Measurements from ENCODE around the gene DGUOK. TPM values are rescaled to one million over a fixed set of nuclear protein-coding genes. Genes with fewer than 3 reads are reported as not detected.

DGUOK gene
- total and polyA plus RNA-seq, 2 donors (not counting 1 experiment from before 2014, with no cell fraction given) = 54.3 to 93.7 TPM

GRCh38 chr2:73994178-73994831 lies 67.6 kb downstream of the DGUOK start:
- H3K9me3 ChIP-seq (ENCODE audit: control insufficient read depth, insufficient read depth, low read depth, low read length) = no peaks in the 10 kb centered on the region
- H3K4me3 ChIP-seq (replicated peaks in 1 of 4; ENCODE audit: control extremely low read depth in 1 of 4, insufficient read depth in 1 of 4, low read depth in 3 of 4, low read length in 4 of 4) = no peak overlapping the region
- H3K9ac ChIP-seq (ENCODE audit: insufficient read depth, low read length) = no peak overlapping the region
- no peak for DNase-seq (ENCODE audit: low read depth in 2 of 2)
- no peaks in the 10 kb centered on the region for H3K36me3 ChIP-seq (ENCODE audit: control insufficient read depth, insufficient read depth, low read length)
- TF ChIP-seq CTCF (conservative IDR thresholded peaks at IDR 0.05 in 1 of 2, IDR thresholded peaks at IDR 0.05 in 1 of 2; ENCODE audit: low read depth in 1 of 2, low read length in 2 of 2) = no peak
- no peak overlapping the region for H3K4me2 ChIP-seq (ENCODE audit: extremely low read depth, insufficient read depth, low read length)
- H2AFZ ChIP-seq (ENCODE audit: low read length) = no peak overlapping the region
- H3K27ac ChIP-seq (ENCODE audit: insufficient read depth, low read length) = no peak overlapping the region
- no peaks in the 10 kb centered on the region for H3K4me1 ChIP-seq (ENCODE audit: control insufficient read depth, extremely low read depth, insufficient read depth, low read length)
- peaks cover 4% of the 10 kb centered on the region for H3K79me2 ChIP-seq (ENCODE audit: control insufficient read depth, insufficient read depth, low read length)
- no peaks in the 10 kb centered on the region for H4K20me1 ChIP-seq (ENCODE audit: control insufficient read depth, extremely low read depth, insufficient read depth, low read length)
- no peaks in the 10 kb centered on the region for H3K27me3 ChIP-seq (ENCODE audit: control insufficient read depth, insufficient read depth, low read length)

GRCh38 chr2:73995810-73996209 lies 69.1 kb downstream of the DGUOK start:
- no peak for DNase-seq (ENCODE audit: low read depth in 2 of 2)
- no peak overlapping the region for H3K9ac ChIP-seq (ENCODE audit: insufficient read depth, low read length)
- H3K4me1 ChIP-seq (ENCODE audit: control insufficient read depth, extremely low read depth, insufficient read depth, low read length) = peaks cover 5% of the 10 kb centered on the region
- H2AFZ ChIP-seq (ENCODE audit: low read length) = no peak overlapping the region
- TF ChIP-seq EZH2 (IDR thresholded peaks at IDR 0.05; ENCODE audit: low read length, missing control alignments) = no peak
- no peak for TF ChIP-seq CTCF (conservative IDR thresholded peaks at IDR 0.05 in 1 of 2, IDR thresholded peaks at IDR 0.05 in 1 of 2; ENCODE audit: low read depth in 1 of 2, low read length in 2 of 2)
- H3K79me2 ChIP-seq (ENCODE audit: control insufficient read depth, insufficient read depth, low read length) = peaks cover 2% of the 10 kb centered on the region
- H3K4me3 ChIP-seq (replicated peaks in 1 of 4; ENCODE audit: control extremely low read depth in 1 of 4, insufficient read depth in 1 of 4, low read depth in 3 of 4, low read length in 4 of 4) = no peak overlapping the region
- H4K20me1 ChIP-seq (ENCODE audit: control insufficient read depth, extremely low read depth, insufficient read depth, low read length) = no peaks in the 10 kb centered on the region
- H3K4me2 ChIP-seq (ENCODE audit: extremely low read depth, insufficient read depth, low read length) = no peak overlapping the region
- H3K27ac ChIP-seq (ENCODE audit: insufficient read depth, low read length) = no peak overlapping the region
- H3K27me3 ChIP-seq (ENCODE audit: control insufficient read depth, insufficient read depth, low read length) = no peaks in the 10 kb centered on the region
- H3K36me3 ChIP-seq (ENCODE audit: control insufficient read depth, insufficient read depth, low read length) = no peaks in the 10 kb centered on the region
- no peaks in the 10 kb centered on the region for H3K9me3 ChIP-seq (ENCODE audit: control insufficient read depth, insufficient read depth, low read depth, low read length)

GRCh38 chr2:73997813-73998212 lies 71.1 kb downstream of the DGUOK start:
- Histone ChIP-seq H3K36me3 (ENCODE audit: control insufficient read depth, insufficient read depth, low read length) (no peaks in the 10 kb centered on the region), H3K4me1 (ENCODE audit: control insufficient read depth, extremely low read depth, insufficient read depth, low read length) (peaks cover 13% of the 10 kb centered on the region), H3K4me3 (replicated peaks in 1 of 4; ENCODE audit: control extremely low read depth in 1 of 4, insufficient read depth in 1 of 4, low read depth in 3 of 4, low read length in 4 of 4) (no peak overlapping the region), H3K9ac (ENCODE audit: insufficient read depth, low read length) (no peak overlapping the region), H2AFZ (ENCODE audit: low read length) (no peak overlapping the region), H3K79me2 (ENCODE audit: control insufficient read depth, insufficient read depth, low read length) (no peaks in the 10 kb centered on the region), H3K9me3 (ENCODE audit: control insufficient read depth, insufficient read depth, low read depth, low read length) (no peaks in the 10 kb centered on the region), H4K20me1 (ENCODE audit: control insufficient read depth, extremely low read depth, insufficient read depth, low read length) (no peaks in the 10 kb centered on the region), H3K27me3 (ENCODE audit: control insufficient read depth, insufficient read depth, low read length) (no peaks in the 10 kb centered on the region), H3K4me2 (ENCODE audit: extremely low read depth, insufficient read depth, low read length) (no peak overlapping the region), H3K27ac (ENCODE audit: insufficient read depth, low read length) (no peak overlapping the region)
- TF ChIP-seq CTCF (conservative IDR thresholded peaks at IDR 0.05 in 1 of 2, IDR thresholded peaks at IDR 0.05 in 1 of 2; ENCODE audit: low read depth in 1 of 2, low read length in 2 of 2) (no peak), EZH2 (IDR thresholded peaks at IDR 0.05; ENCODE audit: low read length, missing control alignments) (no peak)
- no peak for DNase-seq (ENCODE audit: low read depth in 2 of 2)

Data from fibroblast of lung (primary cell).